ENCODE measurements around the gene GCAT. TPM values are rescaled to one million over a fixed set of nuclear protein-coding genes. Genes with fewer than 3 reads are reported as not detected.

The GCAT gene
- total RNA-seq, 3 donors from 2014 or later (not counting 1 experiment from before 2014, with no cell fraction given) = 0.25 to 1.2 (median 0.28) TPM

- Mint-ChIP-seq H3K36me3 (no peaks in the 10 kb centered on the region), H3K9me3 (no peaks in the 10 kb centered on the region), H3K27ac (no peak overlapping the region), H3K4me1 (peaks cover 8 to 34% of the 10 kb centered on the region in 2 donors), H3K27me3 (ENCODE audit: low read depth in 2 of 2) (peaks cover 33 to 38% of the 10 kb centered on the region in 2 donors), H3K4me3 (peak overlapping the region; percentile 38)
- Histone ChIP-seq H3K9me3 (ENCODE audit: control insufficient read depth, insufficient read depth, low read length) (no peaks in the 10 kb centered on the region), H3K27me3 (ENCODE audit: control insufficient read depth, insufficient read depth, low read length) (peaks cover 44% of the 10 kb centered on the region), H3K4me1 (ENCODE audit: control insufficient read depth, insufficient read depth, low read length) (peaks cover 41% of the 10 kb centered on the region), H3K27ac (ENCODE audit: low read length) (no peak overlapping the region), H3K36me3 (ENCODE audit: control insufficient read depth, insufficient read depth, low read length) (no peaks in the 10 kb centered on the region), H3K4me3 (ENCODE audit: low read length) (no peak overlapping the region)
- ATAC-seq (no peak), DNase-seq (peak in 1 of 2 donors; percentile 29)
- TF ChIP-seq, protein P1, sequence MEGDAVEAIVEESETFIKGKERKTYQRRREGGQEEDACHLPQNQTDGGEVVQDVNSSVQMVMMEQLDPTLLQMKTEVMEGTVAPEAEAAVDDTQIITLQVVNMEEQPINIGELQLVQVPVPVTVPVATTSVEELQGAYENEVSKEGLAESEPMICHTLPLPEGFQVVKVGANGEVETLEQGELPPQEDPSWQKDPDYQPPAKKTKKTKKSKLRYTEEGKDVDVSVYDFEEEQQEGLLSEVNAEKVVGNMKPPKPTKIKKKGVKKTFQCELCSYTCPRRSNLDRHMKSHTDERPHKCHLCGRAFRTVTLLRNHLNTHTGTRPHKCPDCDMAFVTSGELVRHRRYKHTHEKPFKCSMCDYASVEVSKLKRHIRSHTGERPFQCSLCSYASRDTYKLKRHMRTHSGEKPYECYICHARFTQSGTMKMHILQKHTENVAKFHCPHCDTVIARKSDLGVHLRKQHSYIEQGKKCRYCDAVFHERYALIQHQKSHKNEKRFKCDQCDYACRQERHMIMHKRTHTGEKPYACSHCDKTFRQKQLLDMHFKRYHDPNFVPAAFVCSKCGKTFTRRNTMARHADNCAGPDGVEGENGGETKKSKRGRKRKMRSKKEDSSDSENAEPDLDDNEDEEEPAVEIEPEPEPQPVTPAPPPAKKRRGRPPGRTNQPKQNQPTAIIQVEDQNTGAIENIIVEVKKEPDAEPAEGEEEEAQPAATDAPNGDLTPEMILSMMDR (IDR thresholded peaks at IDR 0.05) = no peak
- intact Hi-C loops (cut with micrococcal nuclease) = no loop called here
- WGBS (ENCODE audit: insufficient coverage) = 8% methylated on average over 13 of the region's 13 CpGs
Observed at GRCh38 chr22:37801946-37802309, 5.8 kb upstream of the GCAT start.

- no peak overlapping the region for H3K27ac Mint-ChIP-seq
- H3K27me3 Mint-ChIP-seq (ENCODE audit: low read depth in 2 of 2) = peaks cover 38 to 41% of the 10 kb centered on the region in 2 donors
- H3K9me3 Mint-ChIP-seq = no peaks in the 10 kb centered on the region
- DNase-seq (peak in 1 of 2 donors; percentile 37), ATAC-seq (no peak)
- TF ChIP-seq, protein P1 (IDR thresholded peaks at IDR 0.05) = no peak
- Histone ChIP-seq H3K27ac (ENCODE audit: low read length) (no peak overlapping the region), H3K4me1 (ENCODE audit: control insufficient read depth, insufficient read depth, low read length) (peaks cover 46% of the 10 kb centered on the region), H3K9me3 (ENCODE audit: control insufficient read depth, insufficient read depth, low read length) (no peaks in the 10 kb centered on the region), H3K27me3 (ENCODE audit: control insufficient read depth, insufficient read depth, low read length) (peaks cover 49% of the 10 kb centered on the region), H3K36me3 (ENCODE audit: control insufficient read depth, insufficient read depth, low read length) (no peaks in the 10 kb centered on the region), H3K4me3 (ENCODE audit: low read length) (peak overlapping the region; percentile 17)
- peaks cover 8 to 38% of the 10 kb centered on the region in 2 donors for H3K4me1 Mint-ChIP-seq
- 1% methylated on average over 60 of the region's 63 CpGs for WGBS (ENCODE audit: insufficient coverage)
- peak overlapping the region; percentile 45 for H3K4me3 Mint-ChIP-seq
- no peaks in the 10 kb centered on the region for H3K36me3 Mint-ChIP-seq
- intact Hi-C loops (cut with micrococcal nuclease) = no loop called here
Observed at GRCh38 chr22:37802310-37803194, 5.2 kb upstream of the GCAT start.

DNA sequence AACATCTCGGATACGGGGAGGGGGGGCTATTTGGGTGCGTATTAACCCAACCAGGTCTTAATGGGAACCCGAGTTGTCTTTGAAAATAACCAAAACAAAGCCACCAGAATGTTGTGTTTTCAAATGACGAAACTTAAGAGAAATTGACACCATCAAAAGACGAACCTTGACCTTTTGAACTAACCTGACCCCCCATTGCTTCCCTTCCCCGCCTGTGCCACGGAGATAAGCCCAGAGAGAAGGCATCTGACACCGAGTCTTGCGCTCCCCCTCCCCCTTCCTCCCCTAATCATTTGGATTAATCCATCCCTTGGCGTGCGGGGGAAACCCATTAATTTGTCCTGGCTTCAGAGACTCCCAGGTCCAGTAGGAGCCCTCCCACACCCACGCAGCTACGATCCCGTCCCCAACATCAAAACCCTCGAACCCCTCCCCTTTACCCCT lies 4.5 kb upstream of the GCAT start:
- Histone ChIP-seq H3K9me3 (ENCODE audit: control insufficient read depth, insufficient read depth, low read length) (no peaks in the 10 kb centered on the region), H3K4me1 (ENCODE audit: control insufficient read depth, insufficient read depth, low read length) (peaks cover 51% of the 10 kb centered on the region), H3K27ac (ENCODE audit: low read length) (no peak overlapping the region), H3K4me3 (ENCODE audit: low read length) (no peak overlapping the region), H3K36me3 (ENCODE audit: control insufficient read depth, insufficient read depth, low read length) (no peaks in the 10 kb centered on the region), H3K27me3 (ENCODE audit: control insufficient read depth, insufficient read depth, low read length) (peaks cover 53% of the 10 kb centered on the region)
- DNase-seq (no peak), ATAC-seq (no peak)
- no peak overlapping the region for H3K27ac Mint-ChIP-seq
- intact Hi-C loops (cut with micrococcal nuclease) = no loop called here
- H3K36me3 Mint-ChIP-seq = no peaks in the 10 kb centered on the region
- TF ChIP-seq, protein P1 (IDR thresholded peaks at IDR 0.05) = no peak
- H3K9me3 Mint-ChIP-seq = no peaks in the 10 kb centered on the region
- peaks cover 38 to 43% of the 10 kb centered on the region in 2 donors for H3K27me3 Mint-ChIP-seq (ENCODE audit: low read depth in 2 of 2)
- WGBS (ENCODE audit: insufficient coverage) = 26% methylated on average over 16 of the region's 16 CpGs
- H3K4me1 Mint-ChIP-seq = peaks cover 12 to 45% of the 10 kb centered on the region in 2 donors
- H3K4me3 Mint-ChIP-seq = peak overlapping the region; percentile 45
